HG02973 (cell line): Measurements from ENCODE around the gene ZFP3.
"Not testable (repeated sequence)": the region's sequence is repeated elsewhere in the genome, so short reads cannot be mapped to it uniquely, and the experiment has no call there.

ENCODE experiments used
- ATAC-seq: cut with Tn5 transposase; IDR thresholded peaks from one replicate; pipeline ENCODE4 v1.9.1; 2021; ENCODE audit warnings: moderate library complexity; ENCODE audit not compliant: unreplicated experiment

The ZFP3 gene

DNA sequence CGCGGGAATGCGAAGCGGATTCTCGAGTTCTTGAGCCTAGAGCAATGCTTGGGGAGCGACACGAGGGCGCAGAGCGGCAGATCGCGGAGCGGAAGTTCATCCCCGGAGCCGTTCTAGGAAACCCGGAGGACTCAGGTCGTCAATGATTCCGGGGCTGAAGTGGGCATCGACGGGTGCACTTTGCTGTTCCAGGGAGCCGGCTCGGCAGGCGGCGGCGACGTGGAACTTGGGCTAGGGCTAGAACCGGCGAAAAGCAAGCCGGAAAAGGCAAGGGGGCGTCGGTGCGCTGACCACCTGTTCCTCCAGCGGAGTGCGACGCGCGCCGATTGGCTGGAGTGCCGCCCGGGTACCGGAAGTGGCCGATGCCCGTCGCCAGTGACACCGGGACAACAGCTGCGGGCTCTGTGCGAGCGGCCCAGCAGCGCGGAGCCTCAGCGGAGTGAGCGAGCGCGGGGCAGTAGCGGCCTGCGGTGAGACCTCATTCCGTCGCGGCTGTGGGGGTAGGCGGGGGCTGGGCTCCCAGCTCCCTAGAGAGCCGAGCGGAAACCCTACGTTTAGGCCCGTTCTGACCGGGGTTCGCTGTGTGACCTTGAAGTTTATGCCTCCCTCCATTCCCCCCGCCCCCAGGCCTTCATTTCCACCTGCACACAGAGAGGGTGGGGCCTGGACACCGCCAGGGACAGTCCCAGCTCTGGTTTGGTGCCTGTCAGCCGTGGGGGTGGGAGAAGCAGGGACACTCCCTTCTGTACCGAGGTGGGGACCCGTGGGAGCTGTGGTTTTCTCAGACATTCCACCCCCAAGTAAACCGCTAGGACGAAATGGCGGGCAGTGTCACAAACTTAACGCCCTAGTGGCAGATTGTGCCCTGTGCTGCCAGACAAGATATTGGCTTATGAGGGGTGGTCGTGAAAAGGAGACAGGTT, at the start of gene ZFP3:
Gene ZFP3 (plus strand): TSS at position 362 of the 923 bp plus-strand sequence. CDS start 13,038 bp downstream, outside the sequence.
- ATAC-seq, result peak; percentile 77

DNA sequence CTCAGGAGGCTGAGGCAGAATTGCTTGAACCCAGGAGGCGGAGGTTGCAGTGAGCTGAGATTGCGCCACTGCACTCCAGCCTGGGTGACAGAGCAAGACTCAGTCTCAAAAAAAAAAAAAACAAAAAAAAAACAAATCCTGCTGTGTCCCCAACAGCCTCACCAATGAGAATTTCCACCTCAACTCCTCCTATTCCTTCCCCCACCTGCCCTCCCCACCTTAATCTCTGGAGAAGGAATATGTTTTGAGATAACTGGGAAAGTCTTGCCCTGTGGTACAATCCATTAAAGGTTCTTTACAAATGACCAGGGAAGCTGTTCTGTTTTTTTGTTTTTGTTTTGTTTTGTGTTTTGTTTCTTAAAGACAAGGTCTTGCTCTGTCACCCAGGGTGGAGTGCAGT, 48.1 kb upstream of the ZFP3 start:
- ATAC-seq, result not testable (repeated sequence)

DNA sequence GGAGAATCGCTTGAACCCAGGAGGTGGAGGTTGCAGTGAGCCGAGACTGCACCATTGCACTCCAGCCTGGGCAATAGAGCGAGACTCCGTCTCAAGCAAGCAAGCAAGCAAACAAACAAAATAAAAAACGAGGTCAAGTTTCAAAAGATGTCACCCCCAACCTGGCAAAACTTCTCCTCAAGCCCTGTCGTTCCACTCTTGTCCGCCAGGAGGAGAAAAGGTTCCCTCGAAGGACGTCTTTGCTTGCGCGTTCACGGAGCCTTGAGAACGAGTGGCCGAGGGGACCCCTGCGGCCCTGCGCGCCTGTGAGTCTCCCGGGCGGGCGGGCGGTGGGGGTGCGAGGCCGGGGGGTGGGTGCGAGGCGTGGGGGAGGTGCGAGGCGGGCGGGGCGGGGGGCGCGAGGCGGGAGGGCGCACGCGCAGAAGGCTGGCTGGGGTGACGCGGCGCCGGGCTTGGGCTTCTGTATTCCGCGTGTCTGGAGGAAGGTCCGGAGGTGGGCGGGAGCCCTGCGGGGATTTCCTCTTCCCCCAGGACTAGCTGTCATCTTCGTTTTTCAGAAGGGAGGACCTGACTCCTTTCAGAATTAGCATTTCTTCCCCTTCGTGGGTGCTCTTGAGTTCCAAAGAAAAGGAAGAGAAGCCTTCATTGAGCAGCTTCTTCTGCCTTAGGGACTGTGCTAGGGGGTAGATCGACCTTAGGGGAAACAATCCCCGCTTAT, 46.7 kb upstream of the ZFP3 start:
- no peak for ATAC-seq

DNA sequence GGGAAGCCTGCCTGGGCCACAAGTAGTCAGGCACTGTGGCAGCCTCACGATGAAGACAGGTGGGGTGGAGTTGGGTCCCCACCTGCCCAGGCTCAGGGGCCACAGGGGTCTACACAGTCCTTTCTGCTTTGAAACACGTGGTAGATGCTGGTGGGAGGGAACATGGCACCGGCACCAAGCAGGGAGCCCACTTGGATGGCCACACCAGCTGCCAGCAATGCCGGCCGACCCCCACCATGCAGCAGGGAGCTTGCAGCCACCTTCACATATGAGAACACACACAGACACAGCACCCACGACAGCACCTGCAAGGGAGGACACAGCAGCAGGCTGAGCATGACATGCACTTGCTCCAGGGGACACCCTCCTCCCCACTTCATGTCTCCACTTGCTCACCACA, 45.4 kb upstream of the ZFP3 start:
- no peak for ATAC-seq

DNA sequence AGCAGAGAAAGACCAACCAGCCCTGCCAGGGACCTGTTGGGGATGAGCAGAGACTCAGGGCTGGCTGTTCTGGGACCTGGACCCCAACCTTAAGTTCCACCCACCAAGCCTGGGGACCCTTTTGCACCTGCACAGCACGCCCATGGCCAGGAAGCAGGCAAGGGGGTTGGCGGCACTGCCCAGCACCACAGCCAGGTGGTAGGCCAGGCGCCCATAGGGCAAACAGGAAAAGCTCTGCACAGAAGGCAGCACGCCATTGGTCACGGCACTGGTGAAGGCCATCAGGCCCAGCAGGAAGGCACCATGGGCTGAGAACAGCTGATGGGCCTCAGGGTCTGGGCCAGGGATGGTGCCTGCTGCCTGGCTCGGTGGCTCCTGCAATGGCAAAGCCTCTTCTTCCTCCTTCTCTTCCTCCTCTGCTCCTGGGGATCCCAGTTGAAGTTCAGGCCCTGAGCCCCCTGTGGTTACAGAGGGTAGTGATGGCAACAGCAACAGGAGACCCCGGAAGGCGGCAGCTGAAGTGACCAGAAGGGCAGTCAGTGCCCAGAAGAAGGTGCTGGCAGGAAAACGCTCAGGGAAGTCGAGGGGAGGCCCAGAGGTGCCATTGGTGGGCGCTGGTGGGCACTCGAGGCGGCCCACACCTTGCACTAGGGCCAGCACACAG, 44.8 kb upstream of the ZFP3 start:
- no peak for ATAC-seq

DNA sequence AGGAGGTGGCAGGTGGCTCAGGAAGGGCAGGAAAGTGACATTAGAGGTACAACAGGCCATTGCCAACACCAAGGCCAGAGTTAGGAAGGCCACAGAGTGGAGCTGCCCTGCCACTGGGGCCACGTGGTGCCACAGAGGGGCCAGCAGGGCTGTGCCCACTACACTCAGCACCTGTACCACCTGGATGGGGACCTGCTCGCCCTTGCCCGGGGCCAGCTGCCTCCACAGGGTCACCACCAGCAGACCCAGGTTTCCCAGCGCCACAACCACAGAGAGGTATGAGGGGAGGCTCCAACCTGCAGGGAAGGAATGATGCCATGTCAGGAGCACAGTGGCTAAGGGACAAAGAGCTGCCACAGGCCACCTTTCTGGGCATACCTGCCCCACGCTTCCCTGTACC, 44.2 kb upstream of the ZFP3 start:
- ATAC-seq, result no peak

DNA sequence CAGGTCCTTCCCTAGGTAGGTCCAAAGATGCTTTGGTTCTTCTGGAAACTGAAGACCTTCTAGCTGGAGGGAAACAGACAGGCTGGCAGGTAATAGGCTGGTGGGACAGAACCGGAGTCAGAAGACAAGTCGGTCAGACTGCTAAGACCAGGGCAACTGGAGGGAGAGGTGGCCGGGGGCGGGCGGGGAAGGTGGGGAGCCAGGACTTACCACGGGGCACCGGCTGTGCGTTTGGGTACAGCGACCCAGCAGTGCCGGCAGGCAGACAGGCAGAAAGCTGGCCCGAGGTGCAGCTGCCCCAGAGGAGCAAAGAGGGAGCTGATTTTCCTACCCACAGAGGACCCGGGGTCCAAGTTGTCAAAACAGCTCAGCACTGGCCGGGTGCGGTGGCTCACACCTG, 43.6 kb upstream of the ZFP3 start:
- no peak for ATAC-seq

DNA sequence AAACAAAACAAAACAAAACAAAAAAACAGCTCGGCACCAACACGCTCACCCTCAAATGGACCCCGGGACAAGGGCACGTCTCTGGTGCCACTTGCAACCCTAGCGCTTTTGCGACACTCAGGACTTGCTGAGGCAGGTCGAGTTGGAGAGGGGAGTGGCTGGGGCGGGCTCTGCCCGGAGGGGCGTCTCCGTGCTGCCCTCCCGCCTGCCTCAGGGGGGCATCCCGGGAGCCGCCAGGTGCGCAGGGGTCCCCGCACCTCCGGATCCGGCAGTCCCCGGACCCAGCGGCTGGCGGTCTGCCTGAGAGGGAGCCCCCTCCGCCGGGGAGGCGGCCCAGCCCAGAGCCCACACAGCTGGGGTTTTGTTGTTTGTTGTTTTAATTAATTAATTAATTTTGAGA, 43.0 kb upstream of the ZFP3 start, which contains the start of gene SLC52A1:
Gene SLC52A1 (minus strand): TSS at position 112 of the 400 bp plus-strand sequence. CDS start 820 bp downstream, outside the sequence.
- ATAC-seq, result no peak

DNA sequence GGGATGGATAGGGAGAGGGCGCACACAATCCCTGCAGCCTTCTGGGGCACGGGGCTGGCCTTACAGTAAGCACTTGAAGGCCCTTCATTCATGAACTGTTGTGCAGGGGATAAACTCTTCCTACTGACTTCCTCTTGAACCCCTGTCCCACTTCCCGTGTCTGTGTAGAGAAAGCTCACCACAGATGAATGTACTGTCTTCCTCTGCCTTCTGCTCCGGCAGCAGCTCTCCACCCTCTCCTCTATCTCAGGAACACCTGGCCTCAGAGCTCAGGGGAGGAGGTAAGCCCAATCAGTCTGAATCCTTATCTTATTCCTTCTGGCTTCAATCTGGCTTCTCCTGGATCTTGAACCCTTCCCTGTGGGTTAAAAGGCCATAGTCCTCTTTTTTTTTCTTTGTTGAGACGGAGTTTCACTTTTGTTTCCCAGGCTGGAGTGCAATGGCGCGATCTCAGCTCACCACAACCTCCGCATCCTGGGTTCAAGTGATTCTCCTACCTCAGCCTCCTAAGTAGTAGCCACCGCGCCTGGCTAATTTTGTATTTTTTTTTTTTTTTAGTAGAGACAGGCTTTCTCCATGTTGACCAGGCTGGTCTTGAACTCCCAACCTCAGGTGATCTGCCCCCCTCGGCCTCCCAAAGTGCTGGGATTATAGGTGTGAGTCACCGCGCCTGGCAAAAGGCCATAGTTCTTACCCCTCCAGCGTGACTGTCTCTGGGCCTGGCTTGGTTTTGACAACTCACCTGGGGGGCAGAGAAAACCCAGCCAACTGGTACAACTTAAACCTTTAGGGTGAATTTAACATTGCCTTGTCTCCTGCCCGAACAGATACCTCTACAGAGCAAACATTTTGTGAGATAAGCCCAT, 35.9 kb upstream of the ZFP3 start:
- no peak for ATAC-seq

DNA sequence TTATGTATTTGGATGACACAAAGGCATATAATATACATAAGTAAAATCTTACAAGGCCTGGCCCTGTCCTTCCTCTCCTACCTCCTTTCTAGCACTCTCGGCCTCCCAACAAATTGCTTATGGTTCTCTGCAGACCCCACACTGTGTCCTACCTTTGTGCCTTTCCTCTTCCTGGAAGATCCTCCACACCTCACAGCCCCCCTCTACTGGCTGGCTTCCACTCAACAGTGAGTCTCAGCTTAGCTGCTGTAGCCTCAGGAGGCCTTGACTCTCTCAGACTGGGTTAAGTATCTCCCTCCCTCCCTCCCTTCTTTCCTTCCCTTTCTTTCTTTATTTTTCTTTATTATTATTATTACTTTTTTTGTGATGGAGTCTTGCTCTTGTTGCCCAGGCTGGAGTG, 34.7 kb upstream of the ZFP3 start:
- ATAC-seq, result no peak

DNA sequence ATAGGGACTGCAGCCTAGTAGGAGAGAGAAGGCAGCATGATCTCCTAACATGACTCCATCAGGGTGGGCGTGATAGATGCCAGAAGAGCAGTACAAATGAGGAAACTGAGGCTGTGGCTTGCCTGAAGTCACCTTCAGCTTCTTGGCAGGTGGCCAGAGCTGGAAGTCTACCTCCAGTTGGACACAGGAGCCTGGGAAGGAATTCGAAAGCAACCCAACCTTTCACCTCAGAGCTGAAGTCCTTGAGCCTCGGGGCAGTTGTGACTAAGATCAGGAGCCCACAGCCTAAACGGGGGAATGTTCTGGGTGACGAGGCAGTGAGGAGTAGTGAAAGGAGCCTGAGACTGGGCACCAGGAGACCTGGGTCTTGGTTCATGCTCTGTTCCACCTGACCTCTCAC, 33.6 kb upstream of the ZFP3 start:
- no peak for ATAC-seq

DNA sequence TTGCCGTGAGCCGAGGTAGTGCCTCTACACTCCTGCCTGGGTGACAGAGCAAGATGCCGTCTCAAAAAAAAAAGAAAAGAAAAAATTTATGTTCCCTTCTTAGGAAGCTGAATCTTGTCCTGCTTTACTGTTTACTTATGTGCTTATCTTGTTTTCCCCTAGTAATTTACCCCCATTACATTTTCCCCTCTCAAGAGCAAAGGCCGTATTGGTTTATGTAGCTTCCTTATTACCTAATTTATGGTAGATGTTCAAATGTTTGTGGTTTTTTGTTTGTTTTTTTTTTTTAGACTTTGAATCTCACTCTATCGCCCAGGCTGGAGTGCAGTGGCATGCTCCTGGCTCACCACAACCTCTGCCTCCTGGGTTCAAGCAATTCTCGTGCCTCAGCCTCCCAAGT, 32.8 kb upstream of the ZFP3 start:
- no peak for ATAC-seq

DNA sequence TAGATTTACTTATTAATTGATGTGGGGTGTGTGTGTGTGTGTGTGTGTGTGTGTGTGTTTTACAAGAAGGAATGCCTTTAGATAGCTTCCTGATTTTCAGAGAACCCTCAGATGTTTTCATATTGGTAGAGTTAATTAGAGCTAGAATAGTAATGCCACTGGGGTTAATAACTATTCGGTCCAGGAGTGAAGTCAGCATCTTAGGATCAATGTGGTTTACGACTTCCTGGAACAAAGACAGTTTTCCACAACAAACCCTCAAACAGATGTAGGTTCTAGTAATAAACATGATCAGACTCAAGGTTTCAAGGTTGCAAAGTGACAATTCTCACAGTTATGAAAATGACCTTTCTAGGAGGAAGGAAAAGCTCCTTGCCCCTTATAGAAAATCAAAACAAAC, 30.8 kb upstream of the ZFP3 start:
- no peak for ATAC-seq

DNA sequence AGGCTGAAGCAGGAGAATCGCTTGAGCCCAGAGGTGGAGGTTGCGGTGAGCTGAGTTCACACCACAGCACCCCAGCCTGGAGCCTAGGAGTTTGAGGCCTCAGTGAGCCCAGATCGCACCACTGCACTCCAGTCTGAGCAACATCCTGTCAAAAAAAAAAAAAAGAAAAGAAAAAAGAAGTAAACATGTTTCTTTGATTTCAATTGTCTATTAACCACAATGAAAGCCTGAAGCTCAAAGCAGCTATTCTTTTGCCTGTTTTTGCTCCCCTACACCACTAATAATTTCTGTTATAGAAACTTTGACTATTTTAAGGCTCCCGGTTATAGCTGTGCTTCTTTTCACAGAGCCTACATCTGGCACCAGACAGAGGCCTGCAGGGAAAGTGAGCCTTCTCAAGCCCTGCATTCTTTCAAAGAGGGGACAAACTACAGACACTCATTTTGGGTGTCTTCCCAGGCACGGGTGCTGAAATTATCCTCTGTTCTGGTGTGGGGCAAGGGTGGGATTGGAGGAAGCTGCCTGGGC, 28.9 kb upstream of the ZFP3 start:
- no peak for ATAC-seq

DNA sequence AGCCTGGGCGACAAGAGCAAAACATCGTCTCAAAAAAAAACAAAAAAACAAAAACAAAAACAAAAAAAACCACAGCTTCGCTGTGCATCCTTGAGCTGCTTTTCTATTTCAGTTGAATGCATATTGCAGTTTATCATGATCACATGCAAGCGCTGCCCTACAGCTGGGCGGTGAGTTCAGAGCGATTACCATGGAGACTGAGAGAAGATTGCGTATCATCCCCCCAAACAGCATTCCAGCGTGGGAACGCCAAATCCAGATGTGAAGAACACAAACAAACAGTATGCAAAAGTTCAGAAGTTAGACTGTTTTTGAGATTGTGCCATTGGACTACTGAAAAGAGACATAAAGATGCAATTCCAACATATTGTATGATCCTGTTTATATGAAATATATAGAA, 28.0 kb upstream of the ZFP3 start:
- no peak for ATAC-seq

DNA sequence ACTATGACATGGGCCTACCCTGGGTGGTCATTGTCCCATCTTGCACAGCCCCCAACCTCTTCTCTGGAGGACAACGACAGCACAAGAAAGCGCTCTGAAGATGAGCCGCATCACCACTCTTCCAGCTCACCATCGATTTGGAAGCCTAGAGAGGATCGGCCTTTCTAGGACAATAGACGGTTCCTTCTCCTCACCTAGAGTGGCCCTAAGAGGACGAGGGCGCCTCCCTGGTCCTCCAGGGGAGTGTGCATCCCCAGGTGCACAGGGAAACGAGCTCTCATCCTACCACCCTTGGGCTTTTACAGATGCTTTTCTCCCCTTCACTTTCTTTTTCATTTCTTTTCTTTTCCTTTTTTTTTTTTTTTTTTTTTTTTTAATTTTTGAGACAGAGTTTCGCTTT, 22.7 kb upstream of the ZFP3 start:
- ATAC-seq, result no peak

DNA sequence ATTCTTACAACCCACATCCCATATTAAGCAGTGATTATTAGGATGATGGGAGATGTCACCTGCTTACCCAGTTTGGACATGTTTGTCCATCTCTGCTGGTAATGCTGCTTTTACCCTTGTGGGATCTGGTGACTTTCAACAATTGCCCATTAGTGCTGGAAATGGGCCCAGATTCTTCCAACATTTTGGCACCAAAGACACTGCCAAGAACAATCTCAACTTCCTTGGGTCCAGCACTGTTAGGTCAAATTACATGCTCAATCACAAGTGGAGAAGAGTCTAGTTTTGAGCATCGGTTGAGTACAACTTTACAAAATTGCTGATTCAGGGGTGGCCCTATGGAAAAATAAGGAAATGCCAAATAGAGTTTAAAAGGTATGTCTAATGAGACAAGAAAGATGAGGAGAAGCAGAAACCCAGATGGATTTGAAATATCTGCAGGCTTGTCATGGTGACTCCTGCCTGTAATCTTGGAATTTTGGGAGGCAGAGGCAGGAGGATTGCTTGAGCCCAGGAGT, 13.0 kb upstream of the ZFP3 start:
- no peak for ATAC-seq

DNA sequence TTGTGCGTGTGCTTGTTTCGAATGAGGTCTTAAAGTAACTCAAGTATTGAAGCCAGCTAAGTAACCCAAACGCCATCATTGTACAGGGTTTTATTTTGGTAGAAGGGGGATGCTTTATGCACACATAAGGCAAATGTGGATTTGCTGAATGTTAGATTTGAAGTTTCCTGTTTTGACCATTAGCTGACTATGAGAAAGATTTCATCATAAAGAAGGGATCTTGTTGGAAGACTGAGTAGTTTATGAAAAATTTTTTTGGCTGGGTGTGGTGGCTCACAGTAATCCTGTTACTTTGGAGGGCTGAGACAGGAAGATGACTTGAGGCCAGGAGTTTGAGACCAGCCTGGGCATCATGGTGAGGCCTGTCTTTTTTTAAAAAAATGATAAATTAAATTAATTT, 10.0 kb upstream of the ZFP3 start:
- no peak for ATAC-seq

DNA sequence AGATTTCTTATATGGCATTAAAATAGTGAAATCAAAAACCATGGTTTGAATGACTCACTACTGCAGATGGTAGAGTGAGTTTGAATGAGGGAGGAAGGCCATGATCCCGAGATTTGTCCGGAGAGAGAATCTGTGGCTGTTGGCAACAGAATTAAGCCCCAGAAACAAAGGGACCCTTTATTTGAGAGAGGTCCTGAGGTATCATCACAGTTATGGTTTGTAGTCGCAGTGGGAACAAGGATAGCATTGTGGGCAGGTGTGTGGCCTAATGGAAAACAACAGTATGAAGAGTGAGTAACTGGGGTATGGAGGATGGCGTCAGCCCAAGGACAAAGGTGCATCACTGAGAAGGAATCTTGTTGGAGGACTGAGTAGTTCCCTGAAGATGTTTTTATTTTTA, 8.5 kb upstream of the ZFP3 start:
- no peak for ATAC-seq

DNA sequence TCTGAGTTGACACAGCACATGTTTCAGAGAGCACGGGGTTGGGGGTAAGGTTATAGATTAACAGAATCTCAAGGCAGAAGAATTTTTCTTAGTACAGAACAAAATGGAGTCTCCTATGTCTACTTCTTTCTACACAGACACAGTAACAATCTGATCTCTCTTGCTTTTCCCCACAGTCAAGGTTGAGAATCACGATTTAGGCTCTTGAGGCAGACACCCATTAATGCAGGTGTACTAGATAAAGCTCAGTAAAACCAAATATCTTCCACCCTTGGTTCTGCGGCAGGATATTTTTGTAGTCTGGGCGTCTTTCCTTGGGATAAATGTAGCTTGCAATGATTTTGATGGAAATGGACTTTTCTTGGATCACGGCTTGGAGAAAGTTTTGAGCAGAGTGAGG, 2.8 kb upstream of the ZFP3 start:
- not testable (repeated sequence) for ATAC-seq
